CD14-positive monocyte (primary cell): ENCODE data around the gene THRB. TPM values are rescaled to one million over a fixed set of nuclear protein-coding genes. Genes with fewer than 3 reads are reported as not detected.

ENCODE experiments used
- DNase-seq, 3 donors: peaks; one replicate each; pipeline ENCODE4 v3.0.0-alpha.2; 2011 to 2022
- H2AFZ ChIP-seq: 2 replicates; pipeline ENCODE4 v1.6.0; 2012; ENCODE audit warnings: mild to moderate bottlenecking, low read depth, low read length, inconsistent platforms; ENCODE audit not compliant: insufficient read depth, poor library complexity, severe bottlenecking
- H3K27ac ChIP-seq, 2 donors: 1 replicate in 1 of 2; 2 replicates in 1 of 2; pipeline ENCODE4 v1.5.1; 2012 to 2013; ENCODE audit warnings: low read length in 2 of 2, control low read depth in 1 of 2, inconsistent platforms in 1 of 2, low read depth in 1 of 2, mild to moderate bottlenecking in 1 of 2
- H3K27me3 ChIP-seq, 2 donors: one replicate each; pipeline versions ENCODE4 v1.6.0 to v1.6.1; 2011 to 2013; ENCODE audit warnings: low read length in 2 of 2; ENCODE audit not compliant: control insufficient read depth in 2 of 2, insufficient read depth in 2 of 2
- H3K36me3 ChIP-seq, 2 donors: replicated peaks in 1 of 2; 1 replicate in 1 of 2; 2 replicates in 1 of 2; pipeline versions ENCODE4 v1.5.1 to v1.6.1; 2012 to 2013; ENCODE audit warnings: low read length in 2 of 2, control low read depth in 1 of 2, inconsistent platforms in 1 of 2, mild to moderate bottlenecking in 1 of 2; ENCODE audit not compliant: insufficient read depth in 2 of 2, control insufficient read depth in 1 of 2
- H3K4me1 ChIP-seq, 2 donors: 1 replicate in 1 of 2; 2 replicates in 1 of 2; pipeline versions ENCODE4 v1.5.1 to v1.6.1; 2012 to 2013; ENCODE audit warnings: low read length in 2 of 2, control low read depth in 1 of 2, inconsistent platforms in 1 of 2, mild to moderate bottlenecking in 1 of 2, moderate library complexity in 1 of 2; ENCODE audit not compliant: insufficient read depth in 2 of 2, control insufficient read depth in 1 of 2
- H3K4me2 ChIP-seq: replicated peaks from 2 replicates; pipeline ENCODE3; 2012; ENCODE audit warnings: low read length, moderate library complexity, mild to moderate bottlenecking; ENCODE audit not compliant: poor library complexity, severe bottlenecking; ENCODE audit errors: extremely low read depth
- H3K4me3 ChIP-seq, 3 experiments: fragments of 200-600 bp in 1 of 3; sonication (generic) in 1 of 3; replicated peaks in 1 of 3; 1 replicate in 2 of 3; 2 replicates in 1 of 3; pipeline ENCODE4 v1.5.1; 2011 to 2013; ENCODE audit warnings: low read length in 3 of 3, mild to moderate bottlenecking in 3 of 3, control low read depth in 2 of 3, low read depth in 2 of 3, inconsistent platforms in 1 of 3, moderate library complexity in 1 of 3
- H3K79me2 ChIP-seq: 2 replicates; pipeline ENCODE4 v1.6.0; 2012; ENCODE audit warnings: mild to moderate bottlenecking, control low read depth, inconsistent platforms, low read length, moderate library complexity; ENCODE audit not compliant: insufficient read depth
- H3K9ac ChIP-seq: 2 replicates; pipeline ENCODE4 v1.6.0; 2017; ENCODE audit warnings: low read length, mild to moderate bottlenecking; ENCODE audit not compliant: insufficient read depth, poor library complexity, severe bottlenecking
- H3K9me3 ChIP-seq, 2 donors: replicated peaks in 1 of 2; 1 replicate in 1 of 2; 2 replicates in 1 of 2; pipeline versions ENCODE4 v1.5.1 to v1.6.1; 2012 to 2013; ENCODE audit warnings: low read length in 2 of 2, control low read depth in 1 of 2; ENCODE audit not compliant: control insufficient read depth in 1 of 2, insufficient read depth in 1 of 2
- H4K20me1 ChIP-seq: 2 replicates; pipeline ENCODE4 v1.6.0; 2012; ENCODE audit warnings: mild to moderate bottlenecking, low read length, control low read depth, moderate library complexity; ENCODE audit not compliant: insufficient read depth
- H3K27ac Mint-ChIP-seq, 7 donors: one replicate each; pipeline ENCODE4 v1.8.0; 2020; ENCODE audit warnings: mild to moderate bottlenecking in 7 of 7, mixed read lengths in 7 of 7, moderate library complexity in 6 of 7, inconsistent platforms in 2 of 7
- H3K27me3 Mint-ChIP-seq, 3 donors: one replicate each; pipeline ENCODE4 v1.8.0; 2021 to 2022; ENCODE audit warnings: low read depth in 3 of 3, mild to moderate bottlenecking in 3 of 3, mixed read lengths in 3 of 3, moderate library complexity in 3 of 3, inconsistent platforms in 1 of 3
- H3K36me3 Mint-ChIP-seq, 2 donors: one replicate each; pipeline ENCODE4 v1.8.0; 2020; ENCODE audit warnings: mixed read lengths in 2 of 2, inconsistent platforms in 1 of 2, mild to moderate bottlenecking in 1 of 2
- H3K4me1 Mint-ChIP-seq: one replicate; pipeline ENCODE4 v1.8.0; 2020; ENCODE audit warnings: mild to moderate bottlenecking, mixed read lengths
- H3K4me3 Mint-ChIP-seq, 2 donors: one replicate each; pipeline ENCODE4 v1.8.0; 2020; ENCODE audit warnings: mild to moderate bottlenecking in 2 of 2, mixed read lengths in 2 of 2, moderate library complexity in 1 of 2
- H3K9me3 Mint-ChIP-seq, 7 donors: one replicate each; pipeline ENCODE4 v1.8.0; 2020 to 2022; ENCODE audit warnings: mixed read lengths in 7 of 7, mild to moderate bottlenecking in 6 of 7, moderate library complexity in 6 of 7, inconsistent platforms in 2 of 7
- CTCF ChIP-seq: fragments of 200-600 bp; IDR thresholded peaks from one replicate; pipeline ENCODE4 v1.8.0; 2022; ENCODE audit warnings: antibody characterized with exemption, mild to moderate bottlenecking
- WGBS: methylation state at CpG from one replicate; pipeline ENCODE4 v1.1.5; 2013; ENCODE audit warnings: missing lambda C conversion rate; ENCODE audit not compliant: insufficient coverage; 5-methylcytosine and 5-hydroxymethylcytosine counted together
- intact Hi-C, 2 donors: fragments of 100-400 bp; cut with micrococcal nuclease; formaldehyde crosslinking; loops; one replicate each; pipeline versions ENCODE4 v1.15.0 to v1.15.1; 2023
- polyA plus RNA-seq, 3 donors: library from polyadenylated mRNA; depleted of rRNA in 1 of 3; unstranded in 2 of 3; stranded (reverse) in 1 of 3; fragments of 300-500 nt in 2 of 3; fragments of >200 nt in 1 of 3; fragmentation: Illumina TruSeq in 2 of 3; gene quantifications; 1 replicate in 2 of 3; 2 replicates in 1 of 3; pipeline ENCODE4 v1.2.3, GENCODE V29; 2012 to 2021

The THRB gene
- polyA plus RNA-seq, 3 donors, result 0.05 TPM; not detected in 2

- Mint-ChIP-seq H3K4me3 (no peak overlapping the region), H3K27ac (no peak overlapping the region), H3K36me3 (no peaks in the 10 kb centered on the region), H3K27me3 (peaks cover 0 to 1% (median 0%) of the 10 kb centered on the region in 3 donors), H3K4me1 (no peaks in the 10 kb centered on the region), H3K9me3 (peaks cover 0 to 3% (median 2%) of the 10 kb centered on the region in 7 donors)
- DNase-seq, result no peak
- Histone ChIP-seq H3K79me2 (no peaks in the 10 kb centered on the region), H2AFZ (no peak overlapping the region), H3K9me3 (peaks cover 0 to 7% of the 10 kb centered on the region in 2 donors), H3K27ac (no peak overlapping the region), H3K4me2 (no peak overlapping the region), H3K4me3 (no peak overlapping the region), H3K4me1 (no peaks in the 10 kb centered on the region), H3K27me3 (no peaks in the 10 kb centered on the region), H3K9ac (no peak overlapping the region), H4K20me1 (no peaks in the 10 kb centered on the region), H3K36me3 (no peaks in the 10 kb centered on the region)
- whole genome bisulfite sequencing, result 100% methylated on average over 1 of the region's 5 CpGs
- TF ChIP-seq CTCF, result no peak
- intact Hi-C loops, result no loop called here
Observed at GRCh38 chr3:24296441-24297205, 198.0 kb downstream of the THRB start.

- 97% methylated on average over 2 of the region's 2 CpGs for WGBS
- Mint-ChIP-seq H3K36me3 (no peaks in the 10 kb centered on the region), H3K4me1 (no peaks in the 10 kb centered on the region), H3K4me3 (no peak overlapping the region), H3K27me3 (peaks cover 0 to 2% (median 0%) of the 10 kb centered on the region in 3 donors), H3K27ac (no peak overlapping the region), H3K9me3 (peaks cover 0 to 3% (median 2%) of the 10 kb centered on the region in 7 donors)
- Histone ChIP-seq H3K4me1 (no peaks in the 10 kb centered on the region), H3K27ac (no peak overlapping the region), H3K79me2 (no peaks in the 10 kb centered on the region), H3K4me2 (no peak overlapping the region), H4K20me1 (no peaks in the 10 kb centered on the region), H3K9ac (no peak overlapping the region), H3K4me3 (no peak overlapping the region), H3K27me3 (no peaks in the 10 kb centered on the region), H3K36me3 (no peaks in the 10 kb centered on the region), H2AFZ (no peak overlapping the region), H3K9me3 (peaks cover 0 to 7% of the 10 kb centered on the region in 2 donors)
- intact Hi-C loops, result no loop called here
- DNase-seq, result no peak
- TF ChIP-seq CTCF, result no peak
Observed at GRCh38 chr3:24294150-24294549, 200.5 kb downstream of the THRB start.
